ENCODE data around the gene MXD3.

MXD3 gene

GRCh38 chr5:177288191-177288590, 23.5 kb downstream of the MXD3 start:
- peaks cover 82% of the 10 kb centered on the region for H3K36me3 ChIP-seq (ENCODE audit: insufficient read depth, low read length)
- H3K79me2 ChIP-seq (ENCODE audit: insufficient read depth, low read length) = no peaks in the 10 kb centered on the region
- no peaks in the 10 kb centered on the region for H3K9me2 ChIP-seq (ENCODE audit: low read depth, low read length)
- no peaks in the 10 kb centered on the region for H4K20me1 ChIP-seq (ENCODE audit: insufficient read depth, low read length)
- no peak overlapping the region for H3K4me3 ChIP-seq (ENCODE audit: low read depth, low read length, poor library complexity, severe bottlenecking)
- no peak overlapping the region for H3K27ac ChIP-seq (ENCODE audit: low read depth, low read length, poor library complexity, severe bottlenecking)
- H3K4me1 ChIP-seq (ENCODE audit: insufficient read depth, low read length, severe bottlenecking) = peaks cover 8% of the 10 kb centered on the region
- no peak overlapping the region for H3K4me2 ChIP-seq (ENCODE audit: low read length)
- no peaks in the 10 kb centered on the region for H3K9me3 ChIP-seq (ENCODE audit: low read length)
- no peaks in the 10 kb centered on the region for H3K27me3 ChIP-seq (ENCODE audit: insufficient read depth, low read length)
- H3F3A ChIP-seq (ENCODE audit: insufficient read depth, low read length) = no peaks in the 10 kb centered on the region
- no peak overlapping the region for H2AFZ ChIP-seq (ENCODE audit: low read length)
- H3K9ac ChIP-seq (ENCODE audit: low read length) = no peak overlapping the region
- TF ChIP-seq EZH2 (IDR thresholded peaks at IDR 0.05; ENCODE audit: borderline replicate concordance, low read length) = no peak
- no peak for TF ChIP-seq CTCF (IDR thresholded peaks at IDR 0.05; ENCODE audit: low read length)

- H3K4me1 ChIP-seq (ENCODE audit: insufficient read depth, low read length, severe bottlenecking) = no peaks in the 10 kb centered on the region
- H3K4me3 ChIP-seq (ENCODE audit: low read depth, low read length, poor library complexity, severe bottlenecking) = no peak overlapping the region
- H3K36me3 ChIP-seq (ENCODE audit: insufficient read depth, low read length) = peaks cover 79% of the 10 kb centered on the region
- TF ChIP-seq EZH2 (IDR thresholded peaks at IDR 0.05; ENCODE audit: borderline replicate concordance, low read length) (no peak), CTCF (IDR thresholded peaks at IDR 0.05; ENCODE audit: low read length) (no peak)
- no peaks in the 10 kb centered on the region for H3K79me2 ChIP-seq (ENCODE audit: insufficient read depth, low read length)
- H3K27me3 ChIP-seq (ENCODE audit: insufficient read depth, low read length) = no peaks in the 10 kb centered on the region
- H3K9me3 ChIP-seq (ENCODE audit: low read length) = no peaks in the 10 kb centered on the region
- H2AFZ ChIP-seq (ENCODE audit: low read length) = no peak overlapping the region
- H3K27ac ChIP-seq (ENCODE audit: low read depth, low read length, poor library complexity, severe bottlenecking) = no peak overlapping the region
- no peak overlapping the region for H3K9ac ChIP-seq (ENCODE audit: low read length)
- no peaks in the 10 kb centered on the region for H3K9me2 ChIP-seq (ENCODE audit: low read depth, low read length)
- no peak overlapping the region for H3K4me2 ChIP-seq (ENCODE audit: low read length)
- H3F3A ChIP-seq (ENCODE audit: insufficient read depth, low read length) = no peaks in the 10 kb centered on the region
- H4K20me1 ChIP-seq (ENCODE audit: insufficient read depth, low read length) = no peaks in the 10 kb centered on the region
Observed at GRCh38 chr5:177276886-177277285, 34.8 kb downstream of the MXD3 start.

- Histone ChIP-seq H3K4me2 (ENCODE audit: low read length) (no peak overlapping the region), H2AFZ (ENCODE audit: low read length) (no peak overlapping the region), H3K27ac (ENCODE audit: low read depth, low read length, poor library complexity, severe bottlenecking) (no peak overlapping the region), H3K36me3 (ENCODE audit: insufficient read depth, low read length) (peaks cover 80% of the 10 kb centered on the region), H3K4me1 (ENCODE audit: insufficient read depth, low read length, severe bottlenecking) (no peaks in the 10 kb centered on the region), H3F3A (ENCODE audit: insufficient read depth, low read length) (no peaks in the 10 kb centered on the region), H3K9ac (ENCODE audit: low read length) (no peak overlapping the region), H3K79me2 (ENCODE audit: insufficient read depth, low read length) (no peaks in the 10 kb centered on the region), H3K9me3 (ENCODE audit: low read length) (no peaks in the 10 kb centered on the region), H3K4me3 (ENCODE audit: low read depth, low read length, poor library complexity, severe bottlenecking) (no peak overlapping the region), H3K9me2 (ENCODE audit: low read depth, low read length) (no peaks in the 10 kb centered on the region), H4K20me1 (ENCODE audit: insufficient read depth, low read length) (no peaks in the 10 kb centered on the region), H3K27me3 (ENCODE audit: insufficient read depth, low read length) (no peaks in the 10 kb centered on the region)
- TF ChIP-seq EZH2 (IDR thresholded peaks at IDR 0.05; ENCODE audit: borderline replicate concordance, low read length) = no peak
- no peak for TF ChIP-seq CTCF (IDR thresholded peaks at IDR 0.05; ENCODE audit: low read length)
Observed at GRCh38 chr5:177275883-177276282, 35.8 kb downstream of the MXD3 start.

All from OCI-LY1 (cell line).